Measurements from ENCODE around the gene PRPS1.

- TF ChIP-seq REST (IDR thresholded peaks at IDR 0.05), result no peak
- no peak for TF ChIP-seq ZBTB33 (IDR thresholded peaks at IDR 0.05)
- TF ChIP-seq CTCF (IDR thresholded peaks at IDR 0.05; ENCODE audit: low read depth, low read length, missing input control), result no peak
Measured at GRCh38 chrX:107684956-107685385, 56.7 kb downstream of the PRPS1 start.

All from liver (tissue), 2 donors.